RWPE2 (cell line): ENCODE results near the gene PGAM5.
A peak's percentile ranks its signal among the peaks of the same experiment; 100 is the strongest.

Experiments used
- ATAC-seq: fragments of 200-7000 bp; cut with Tn5 transposase; 3 replicates; pipeline ENCODE4 v1.9.1; 2021; ENCODE audit warnings: low read depth
- DNase-seq: peaks from one replicate; pipeline ENCODE4 v3.0.0-alpha.2; 2020; ENCODE audit warnings: low spot score
- H3K27ac ChIP-seq: fragments of 450-650 bp; 2 replicates; pipeline ENCODE4 v1.5.1; 2017; ENCODE audit warnings: mild to moderate bottlenecking; ENCODE audit not compliant: poor library complexity, severe bottlenecking
- H3K27me3 ChIP-seq: fragments of 250-450 bp; sonication (Bioruptor Pico); 2 replicates; pipeline ENCODE4 v1.5.1; 2021; ENCODE audit warnings: mild to moderate bottlenecking, moderate library complexity; ENCODE audit not compliant: insufficient read depth, poor library complexity, severe bottlenecking
- H3K36me3 ChIP-seq: fragments of 250-450 bp; sonication (Bioruptor Pico); 2 replicates; pipeline ENCODE4 v1.5.1; 2020; ENCODE audit warnings: low read depth, mild to moderate bottlenecking, moderate library complexity
- H3K4me1 ChIP-seq: fragments of 250-450 bp; sonication (Bioruptor Pico); 2 replicates; pipeline ENCODE4 v1.5.1; 2021; ENCODE audit warnings: mild to moderate bottlenecking, moderate library complexity; ENCODE audit not compliant: insufficient read depth, poor library complexity, severe bottlenecking
- H3K4me3 ChIP-seq: fragments of 250-450 bp; sonication (Bioruptor Pico); 2 replicates; pipeline ENCODE4 v1.5.1; 2021; ENCODE audit warnings: mild to moderate bottlenecking, moderate library complexity; ENCODE audit not compliant: severe bottlenecking
- H3K9me3 ChIP-seq: fragments of 250-450 bp; sonication (Bioruptor Pico); 2 replicates; pipeline ENCODE4 v1.5.1; 2021; ENCODE audit warnings: mild to moderate bottlenecking, moderate library complexity; ENCODE audit not compliant: severe bottlenecking
- TF ChIP-seq, protein P1 (sequence below): fragments of 450-650 bp; IDR thresholded peaks from one replicate; pipeline ENCODE4 v1.5.1; 2017; ENCODE audit warnings: mild to moderate bottlenecking, moderate library complexity; ENCODE audit not compliant: poor library complexity, severe bottlenecking

The PGAM5 gene

DNA sequence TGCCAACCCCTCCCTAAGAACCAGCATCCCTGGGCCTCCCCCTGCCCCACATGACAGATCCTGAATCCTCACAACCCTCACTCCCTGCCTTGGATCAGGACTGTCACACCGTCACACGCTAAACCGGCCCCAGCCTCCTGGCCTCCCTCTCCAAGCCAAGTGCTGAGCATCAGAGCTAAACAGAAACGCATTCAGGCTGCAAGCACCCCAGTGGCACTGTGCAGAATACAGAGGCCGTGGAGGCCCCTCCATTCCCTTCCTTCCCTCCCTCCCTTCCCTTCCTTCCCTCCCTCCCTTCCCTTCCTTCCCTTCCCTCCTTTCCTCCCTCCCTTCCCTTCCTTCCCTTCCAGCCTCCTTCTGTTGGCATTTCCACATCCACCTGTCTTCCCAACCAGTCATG, 36.1 kb upstream of the PGAM5 start:
- H3K36me3 ChIP-seq = peaks cover 86% of the 10 kb centered on the region
- no peak for ATAC-seq
- no peaks in the 10 kb centered on the region for H3K27me3 ChIP-seq
- TF ChIP-seq, protein P1, sequence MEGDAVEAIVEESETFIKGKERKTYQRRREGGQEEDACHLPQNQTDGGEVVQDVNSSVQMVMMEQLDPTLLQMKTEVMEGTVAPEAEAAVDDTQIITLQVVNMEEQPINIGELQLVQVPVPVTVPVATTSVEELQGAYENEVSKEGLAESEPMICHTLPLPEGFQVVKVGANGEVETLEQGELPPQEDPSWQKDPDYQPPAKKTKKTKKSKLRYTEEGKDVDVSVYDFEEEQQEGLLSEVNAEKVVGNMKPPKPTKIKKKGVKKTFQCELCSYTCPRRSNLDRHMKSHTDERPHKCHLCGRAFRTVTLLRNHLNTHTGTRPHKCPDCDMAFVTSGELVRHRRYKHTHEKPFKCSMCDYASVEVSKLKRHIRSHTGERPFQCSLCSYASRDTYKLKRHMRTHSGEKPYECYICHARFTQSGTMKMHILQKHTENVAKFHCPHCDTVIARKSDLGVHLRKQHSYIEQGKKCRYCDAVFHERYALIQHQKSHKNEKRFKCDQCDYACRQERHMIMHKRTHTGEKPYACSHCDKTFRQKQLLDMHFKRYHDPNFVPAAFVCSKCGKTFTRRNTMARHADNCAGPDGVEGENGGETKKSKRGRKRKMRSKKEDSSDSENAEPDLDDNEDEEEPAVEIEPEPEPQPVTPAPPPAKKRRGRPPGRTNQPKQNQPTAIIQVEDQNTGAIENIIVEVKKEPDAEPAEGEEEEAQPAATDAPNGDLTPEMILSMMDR = no peak
- H3K9me3 ChIP-seq = no peaks in the 10 kb centered on the region
- no peaks in the 10 kb centered on the region for H3K4me1 ChIP-seq
- no peak overlapping the region for H3K4me3 ChIP-seq
- DNase-seq = no peak
- no peak overlapping the region for H3K27ac ChIP-seq

DNA sequence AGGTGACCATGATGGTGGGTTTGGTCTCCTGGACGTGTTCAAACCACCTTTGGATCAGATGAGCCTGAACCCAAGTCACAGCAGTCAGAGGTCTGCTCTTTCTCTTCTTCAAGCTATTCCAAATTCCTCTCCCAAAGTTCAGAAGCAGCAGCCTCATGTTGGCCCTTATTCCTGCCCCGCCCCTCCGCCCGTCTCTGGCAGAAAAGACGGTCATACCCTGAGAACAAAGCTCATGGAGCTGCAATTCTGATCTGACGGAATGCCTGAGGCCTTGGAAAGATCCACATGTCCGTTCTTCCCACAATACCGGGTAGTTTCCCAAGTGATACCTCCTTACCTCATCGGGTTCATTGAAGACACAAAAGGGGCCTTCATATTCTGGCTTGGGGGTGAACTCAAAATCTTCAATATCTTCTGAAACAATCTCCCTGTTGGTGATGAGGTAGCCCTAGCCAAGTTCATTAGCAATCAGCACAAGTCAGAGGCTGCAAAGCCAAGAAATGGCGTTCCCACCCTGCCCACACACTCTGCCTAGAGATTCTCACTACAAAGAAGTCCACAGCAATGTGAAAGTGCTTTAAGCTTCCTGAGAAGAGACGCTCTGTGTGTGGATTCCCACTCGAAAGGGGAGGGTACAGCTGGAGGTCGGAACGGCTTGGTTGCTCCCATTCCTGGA, 34.7 kb upstream of the PGAM5 start:
- H3K36me3 ChIP-seq = peaks cover 83% of the 10 kb centered on the region
- no peaks in the 10 kb centered on the region for H3K9me3 ChIP-seq
- H3K4me3 ChIP-seq = no peak overlapping the region
- TF ChIP-seq, protein P1 = no peak
- no peak for DNase-seq
- no peaks in the 10 kb centered on the region for H3K4me1 ChIP-seq
- no peak for ATAC-seq
- H3K27me3 ChIP-seq = no peaks in the 10 kb centered on the region
- no peak overlapping the region for H3K27ac ChIP-seq

DNA sequence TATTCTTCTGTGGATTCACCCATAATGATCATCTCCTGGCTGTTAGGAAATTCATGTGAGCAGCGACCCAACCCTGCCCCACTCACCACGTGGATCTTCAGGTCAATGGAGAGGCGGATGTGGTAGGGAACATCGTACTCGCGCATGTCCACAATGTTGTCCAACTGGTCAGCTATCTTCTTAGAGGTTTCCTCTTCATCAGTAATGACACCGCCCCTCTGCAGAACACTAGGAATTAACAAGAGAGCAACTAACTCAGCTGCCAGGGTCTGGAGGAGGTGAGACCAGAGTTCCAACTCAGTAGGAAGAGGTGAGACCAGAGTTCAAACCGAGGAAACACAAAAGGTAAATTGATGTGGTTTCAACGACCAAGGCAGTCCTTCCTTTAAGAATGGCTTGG, 33.1 kb upstream of the PGAM5 start:
- TF ChIP-seq, protein P1 = no peak

DNA sequence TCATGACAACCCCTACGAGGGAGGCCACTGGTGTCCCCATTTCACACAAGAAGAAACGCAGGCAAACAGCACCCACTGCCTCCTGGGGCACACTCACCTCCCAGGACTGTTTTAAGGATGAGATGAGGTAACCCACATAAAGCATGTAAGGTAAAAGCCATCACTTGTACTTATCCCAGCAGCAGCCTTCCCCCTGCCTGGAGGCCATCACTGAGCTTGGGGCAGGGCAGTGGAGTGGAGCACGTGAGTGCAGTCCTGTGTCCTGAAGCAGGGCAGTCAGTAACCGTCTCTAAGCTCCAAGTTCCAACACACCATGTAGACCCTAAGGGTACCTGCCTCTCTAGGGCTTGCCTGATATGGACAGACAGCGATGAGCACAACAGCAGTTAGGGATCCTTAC, 25.2 kb upstream of the PGAM5 start:
- Histone ChIP-seq H3K27ac (no peak overlapping the region), H3K4me1 (peaks cover 3% of the 10 kb centered on the region), H3K4me3 (no peak overlapping the region), H3K36me3 (peaks cover 23% of the 10 kb centered on the region; the same call in 1 of the 2 replicates), H3K9me3 (no peaks in the 10 kb centered on the region), H3K27me3 (no peaks in the 10 kb centered on the region)
- ATAC-seq (no peak), DNase-seq (no peak)
- TF ChIP-seq, protein P1 = no peak

More for the DNA sequence above, 33.1 kb upstream of the PGAM5 start:
- no peak for ATAC-seq
- no peaks in the 10 kb centered on the region for H3K9me3 ChIP-seq
- no peak overlapping the region for H3K27ac ChIP-seq
- DNase-seq = no peak
- H3K36me3 ChIP-seq = peaks cover 81% of the 10 kb centered on the region
- H3K4me1 ChIP-seq = no peaks in the 10 kb centered on the region
- H3K27me3 ChIP-seq = no peaks in the 10 kb centered on the region
- H3K4me3 ChIP-seq = no peak overlapping the region

DNA sequence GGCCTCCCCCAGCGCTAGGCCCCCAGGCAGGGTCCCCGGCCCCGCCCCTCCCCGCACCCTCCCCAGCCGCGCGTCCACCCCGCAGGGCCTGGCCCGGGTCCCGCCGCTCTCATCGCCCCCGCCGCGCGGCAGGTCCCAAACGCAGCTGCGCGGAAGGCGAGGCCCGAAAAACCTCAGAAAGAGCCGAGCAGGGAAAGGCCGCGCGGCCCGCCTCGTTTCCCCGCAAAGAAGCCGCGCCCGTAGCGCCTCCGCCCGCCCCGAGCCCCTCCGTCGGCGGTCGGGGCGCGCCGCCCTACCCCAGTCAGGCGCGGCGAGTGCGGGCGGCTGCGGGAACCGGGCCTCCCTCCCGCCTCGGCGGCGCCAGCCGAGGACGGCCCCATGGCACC, 23.8 kb upstream of the PGAM5 start:
- Histone ChIP-seq H3K4me3 (peak overlapping the region; percentile 99), H3K27me3 (no peaks in the 10 kb centered on the region), H3K4me1 (peaks cover 3% of the 10 kb centered on the region), H3K9me3 (no peaks in the 10 kb centered on the region), H3K27ac (peak overlapping the region; percentile 62), H3K36me3 (peaks cover 21% of the 10 kb centered on the region)
- peak; percentile 60; the same call in 2 of the 3 replicates for ATAC-seq
- no peak for DNase-seq
- TF ChIP-seq, protein P1 = no peak
